DMS114 treated with DMSO at 0.1 percent for 48 hours (cell line): ENCODE results near the gene PRSS50.
"Not testable (repeated sequence)": the region's sequence is repeated elsewhere in the genome, so short reads cannot be mapped to it uniquely, and the experiment has no call there.

Source experiments
- DNase-seq: peaks from one replicate; lab custom pipeline; 2025; ENCODE audit not compliant: unreplicated experiment; lab: John Stamatoyannopoulos, UW

The PRSS50 gene

GRCh38 chr3:46717447-46718231, at the start of gene PRSS50:
PRSS50 (minus strand) TSS chr3:46717869; CDS start chr3:46717824, 45 bp downstream.
- no peak for DNase-seq

- no peak for DNase-seq
Observed at GRCh38 chr3:46764206-46764605, 46.5 kb upstream of the PRSS50 start.

DNA sequence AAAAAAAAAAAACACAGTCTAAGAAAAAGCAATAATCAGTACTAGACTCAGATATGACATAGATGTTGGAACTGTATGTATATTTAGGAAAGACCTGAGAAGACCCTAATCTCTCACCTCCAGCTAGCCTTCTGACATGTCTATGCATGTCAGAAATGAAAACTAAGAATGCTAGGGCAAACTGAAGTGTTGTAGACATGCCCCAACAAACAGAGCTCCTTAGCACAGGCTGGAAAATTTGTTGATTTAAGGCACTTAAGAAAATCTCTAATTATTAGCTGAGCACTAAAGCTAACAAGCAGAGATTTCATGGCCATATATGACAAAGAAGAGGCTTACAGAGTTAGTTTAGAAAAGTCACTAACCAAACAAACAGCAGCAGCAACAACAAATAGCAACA, 45.5 kb upstream of the PRSS50 start:
- DNase-seq, result no peak

- no peak for DNase-seq
Observed at GRCh38 chr3:46759239-46760167, 41.8 kb upstream of the PRSS50 start.

GRCh38 chr3:46756642-46757041, 39.0 kb upstream of the PRSS50 start:
- DNase-seq, result no peak

GRCh38 chr3:46755646-46756045, 38.0 kb upstream of the PRSS50 start:
- DNase-seq, result no peak

DNA sequence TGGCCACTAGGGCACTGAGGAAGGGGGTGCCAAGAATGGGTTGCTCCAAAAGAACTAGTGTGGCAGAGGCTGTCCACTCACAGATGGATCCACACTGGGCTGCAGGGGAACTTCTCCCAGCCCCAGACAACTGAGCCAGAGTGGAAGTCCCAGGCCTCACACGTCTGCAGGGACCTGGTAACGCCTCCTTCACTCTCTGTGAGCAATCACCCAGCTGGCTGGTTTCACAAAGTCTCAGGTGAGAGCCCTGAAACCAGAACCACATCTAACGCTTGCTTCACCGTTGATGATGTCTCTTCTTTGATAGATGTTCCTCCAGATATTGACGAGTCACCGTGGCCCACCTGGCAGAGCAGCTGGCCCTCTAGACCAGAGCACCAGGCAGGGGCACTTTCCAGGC, 35.5 kb upstream of the PRSS50 start:
- not testable (repeated sequence) for DNase-seq

DNA sequence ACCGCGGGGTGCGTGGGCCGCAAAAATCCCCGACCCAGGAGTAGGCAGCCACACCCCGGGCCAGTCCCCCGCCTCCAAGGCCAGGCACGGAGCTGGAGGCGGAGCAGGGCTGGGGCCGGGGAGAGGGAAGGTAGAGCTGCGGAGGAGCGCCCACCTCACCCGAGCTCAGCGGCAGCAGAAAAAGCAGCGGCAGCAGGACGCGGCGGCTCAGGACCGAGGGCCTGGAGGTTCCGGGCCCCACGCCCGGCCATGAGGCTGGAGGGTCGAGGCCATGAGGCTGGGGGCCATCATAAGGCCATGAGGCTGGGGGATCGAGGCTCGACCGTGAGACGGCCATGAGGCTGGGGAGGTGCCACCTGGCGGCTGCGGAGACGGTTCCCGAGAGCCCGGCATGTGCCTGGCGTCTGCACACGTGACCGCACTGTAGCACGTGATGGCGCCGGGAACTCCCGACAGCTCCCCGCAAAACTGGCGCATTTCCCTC, 32.9 kb upstream of the PRSS50 start:
- no peak for DNase-seq

DNA sequence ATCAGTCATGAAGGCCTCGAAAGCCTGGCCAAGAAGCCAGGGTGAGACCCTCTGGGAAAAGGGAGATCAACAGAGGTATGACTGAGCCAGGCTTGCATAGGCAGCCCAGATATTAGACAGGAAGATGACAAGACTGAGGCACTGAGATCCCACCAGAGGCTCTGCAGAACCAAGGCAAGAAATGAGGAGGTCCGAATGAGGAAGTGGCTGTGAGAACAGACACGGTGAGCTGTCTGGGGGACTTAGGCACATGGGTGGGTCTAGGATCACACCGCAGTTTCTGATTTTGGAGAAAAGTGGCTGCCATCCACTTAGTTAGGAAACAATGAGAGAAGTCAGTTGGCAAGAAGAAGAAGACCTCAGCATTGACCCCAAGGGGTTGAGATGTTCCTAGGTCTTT, 31.5 kb upstream of the PRSS50 start:
- no peak for DNase-seq

GRCh38 chr3:46748170-46748569, 30.5 kb upstream of the PRSS50 start:
- DNase-seq, result no peak

- no peak for DNase-seq
Observed at GRCh38 chr3:46746711-46747110, 29.0 kb upstream of the PRSS50 start.

- no peak for DNase-seq
Observed at GRCh38 chr3:46742992-46743585, 25.4 kb upstream of the PRSS50 start.

- not testable (repeated sequence) for DNase-seq
Observed at GRCh38 chr3:46739565-46739964, 21.9 kb upstream of the PRSS50 start.

GRCh38 chr3:46737329-46737731, 19.7 kb upstream of the PRSS50 start:
- DNase-seq, result no peak

- DNase-seq, result no peak
Observed at GRCh38 chr3:46736006-46736872, 18.6 kb upstream of the PRSS50 start.

GRCh38 chr3:46734773-46735172, 17.1 kb upstream of the PRSS50 start:
- no peak for DNase-seq

DNA sequence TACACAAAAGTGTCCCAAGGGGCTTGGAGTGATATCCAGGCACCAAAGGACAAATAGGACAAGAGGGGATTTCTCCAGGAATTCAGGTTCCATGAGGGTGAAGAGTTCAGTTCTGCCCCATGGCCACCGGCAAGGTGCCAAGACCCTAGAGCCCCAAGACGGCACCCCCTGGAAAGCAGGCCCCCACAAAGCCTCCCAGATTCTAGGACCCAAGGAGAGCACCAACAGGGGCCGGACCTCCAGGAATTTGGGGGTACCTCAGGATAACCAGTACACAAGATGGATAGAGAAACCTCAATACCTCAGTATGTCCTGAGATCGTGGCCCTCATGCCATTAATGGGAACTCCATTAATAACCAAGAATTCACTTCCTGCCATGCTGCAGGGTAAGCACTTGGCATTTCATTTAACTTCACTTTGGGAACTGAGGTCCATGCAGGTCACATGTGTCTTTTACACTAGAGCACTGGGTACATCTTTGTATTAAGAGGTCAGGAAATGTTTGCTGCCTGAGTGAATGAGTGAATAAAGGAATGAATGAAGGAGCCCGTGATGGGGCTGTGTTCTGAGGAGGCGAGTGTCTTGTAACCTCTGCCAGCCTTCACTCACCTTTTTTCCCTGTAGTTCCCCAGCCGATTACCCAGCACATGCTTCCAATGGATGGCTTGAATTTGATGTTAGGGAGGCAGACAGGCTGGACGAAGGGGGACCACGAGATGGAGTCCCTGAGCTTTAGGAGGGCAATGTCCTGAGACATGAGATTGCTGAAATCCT, 15.5 kb upstream of the PRSS50 start:
- DNase-seq, result no peak

DNA sequence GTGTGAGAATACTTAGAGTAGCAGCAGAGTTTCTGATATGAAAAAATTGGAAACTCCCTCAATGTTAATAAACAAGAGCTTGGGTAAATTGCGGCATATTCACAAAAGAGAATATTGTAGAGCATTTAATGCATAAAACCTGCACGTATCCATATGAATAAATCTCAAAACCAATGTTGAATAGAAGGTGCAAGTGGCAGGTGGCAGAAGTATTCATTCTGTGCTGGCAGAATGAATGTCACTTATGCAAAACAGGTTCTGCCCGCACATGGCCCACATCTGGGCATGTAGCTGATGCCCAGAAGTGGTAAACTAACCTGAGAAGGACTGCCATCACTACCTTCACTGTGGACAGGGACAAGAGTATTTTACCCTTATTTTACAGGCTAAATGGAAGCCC, 14.1 kb upstream of the PRSS50 start:
- DNase-seq, result no peak

DNA sequence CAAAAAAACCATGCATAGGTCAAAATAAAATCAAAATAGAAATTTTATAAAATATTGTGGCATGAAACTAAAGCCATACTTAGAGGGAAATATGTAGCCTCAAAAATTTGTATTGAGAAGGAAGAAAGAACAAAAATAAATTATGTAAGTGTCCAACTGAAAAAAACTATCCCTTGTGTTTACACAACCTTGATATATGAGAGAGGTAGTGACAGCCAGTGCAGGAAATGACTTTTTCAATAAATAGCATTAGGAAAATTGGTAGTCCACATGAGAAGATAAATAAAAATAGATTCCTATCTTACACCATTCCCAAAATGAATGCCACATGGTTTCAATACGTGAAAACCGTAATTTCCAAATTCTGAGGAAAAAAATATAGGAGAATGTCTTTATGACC, 13.2 kb upstream of the PRSS50 start:
- no peak for DNase-seq

DNA sequence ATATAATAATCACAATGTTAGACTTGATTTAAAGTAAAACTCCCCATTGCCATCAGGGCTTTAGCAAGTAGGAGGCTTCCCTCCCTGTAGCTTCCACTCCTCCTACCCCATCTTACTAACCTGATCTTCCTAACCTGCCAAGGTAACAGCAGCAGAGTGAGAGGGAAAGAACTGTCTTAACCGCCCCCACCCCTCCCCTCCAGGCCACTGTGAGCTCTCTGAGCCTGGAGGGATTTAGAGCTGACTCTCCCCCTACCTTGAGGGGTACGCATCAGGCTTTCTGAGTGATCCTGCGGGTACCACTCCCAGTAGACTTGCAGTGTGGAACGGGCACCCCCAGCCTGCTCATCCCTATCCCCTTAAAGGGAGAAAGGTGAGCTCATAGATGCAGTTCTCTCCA, 11.4 kb upstream of the PRSS50 start:
- DNase-seq, result no peak
